K562 (cell line): ENCODE data around the gene ZCCHC17. TPM values are rescaled to one million over a fixed set of nuclear protein-coding genes. Genes with fewer than 3 reads are reported as not detected.

ENCODE experiments used
- L3MBTL2 ChIP-seq: fragments of 450-650 bp; IDR thresholded peaks from 2 replicates; pipeline ENCODE4 v1.6.1; 2016; ENCODE audit warnings: mild to moderate bottlenecking, moderate library complexity
- MAFG ChIP-seq: fragments of 450-650 bp; conservative IDR thresholded peaks from 2 replicates; pipeline ENCODE4 v1.6.1; 2016; ENCODE audit warnings: missing genetic modification characterization, missing compliant biosample characterization
- MBD1 ChIP-seq: fragments of 250-450 bp; sonication (Bioruptor Pico); IDR thresholded peaks from 2 replicates; pipeline ENCODE4 v1.8.0; 2022; ENCODE audit warnings: inconsistent platforms
- NFIC ChIP-seq: fragments of 450-650 bp; IDR thresholded peaks from 2 replicates; pipeline ENCODE4 v1.6.1; 2017; ENCODE audit warnings: mild to moderate bottlenecking, inconsistent platforms
- PHF8 ChIP-seq: fragments of 200-600 bp; sonication (generic); IDR thresholded peaks from 2 replicates; pipeline ENCODE4 v1.6.1; 2012; ENCODE audit warnings: mixed run types, mild to moderate bottlenecking, inconsistent platforms, low read length, moderate library complexity, borderline replicate concordance
- SIN3B ChIP-seq: fragments of 450-650 bp; IDR thresholded peaks from 2 replicates; pipeline ENCODE4 v1.6.1; 2017; ENCODE audit warnings: low read depth, mild to moderate bottlenecking, moderate library complexity
- SMARCB1 ChIP-seq: IDR thresholded peaks from 2 replicates; pipeline ENCODE4 v1.6.1; 2011; ENCODE audit warnings: improper control_type of control experiment, low read depth; ENCODE audit not compliant: insufficient read length
- WHSC1 ChIP-seq: IDR thresholded peaks from one replicate; pipeline ENCODE4 v1.6.1; 2012; ENCODE audit warnings: low read length, control low read depth, inconsistent platforms
- YY1 ChIP-seq, 3 experiments: IDR thresholded peaks; 2 replicates each; pipeline ENCODE4 v1.6.1; 2011; ENCODE audit warnings: low read length in 2 of 3, mild to moderate bottlenecking in 2 of 3, moderate library complexity in 2 of 3, borderline replicate concordance in 1 of 3, control low read depth in 1 of 3, low read depth in 1 of 3; ENCODE audit not compliant: insufficient read depth in 3 of 3, insufficient replicate concordance in 2 of 3, control insufficient read depth in 1 of 3, insufficient read length in 1 of 3; ENCODE audit errors: extremely low read depth in 1 of 3
- ZBTB8A ChIP-seq: fragments of 450-650 bp; IDR thresholded peaks from 2 replicates; pipeline ENCODE4 v1.6.1; 2018; ENCODE audit warnings: mild to moderate bottlenecking, moderate library complexity; ENCODE audit not compliant: partially characterized antibody
- ZNF57 ChIP-seq: fragments of 450-650 bp; formaldehyde crosslinking; IDR thresholded peaks from 2 replicates; pipeline ENCODE4 v1.4.0; 2020; ENCODE audit warnings: mild to moderate bottlenecking, moderate library complexity
- polyA plus RNA-seq, 8 experiments: library from polyadenylated mRNA; depleted of rRNA in 4 of 8; stranded (reverse) in 5 of 8; unstranded in 3 of 8; fragments of >200 nt; fragmentation: Nextera tagmentation in 2 of 8; fragmentation: Illumina TruSeq in 1 of 8; extraction: Ambion mirVana in 2 of 8; extraction: Trizol in 1 of 8; gene quantifications; 2 replicates each; pipeline versions ENCODE4 v1.2.1 to v1.2.3, GENCODE V29; 2011 to 2014; ENCODE audit warnings: inconsistent platforms in 1 of 8, missing spikeins in 1 of 8
- total RNA-seq, 7 experiments: library from RNA; depleted of rRNA in 6 of 7; stranded (reverse); fragments of >200 nt in 6 of 7; fragmentation: Illumina TruSeq in 2 of 7; extraction: Trizol in 2 of 7; gene quantifications; 2 replicates each; pipeline versions ENCODE4 v1.2.1 to v1.2.3, GENCODE V29; 2011 to 2021; ENCODE audit warnings: low replicate concordance in 1 of 7
- TF ChIP-seq, protein P1 (sequence below): fragments of 200-800 bp; sonication (Bioruptor generic); IDR thresholded peaks from 2 replicates; pipeline ENCODE4 v1.6.1; 2017; ENCODE audit warnings: missing genetic modification characterization, missing compliant biosample characterization

The ZCCHC17 gene
- total and polyA plus RNA-seq, 9 of the 15 experiments (the other 6 are each of a cell fraction or from before 2014, with no cell fraction given), result 46.9 to 150 (median 74.7) TPM

GRCh38 chr1:31394584-31395193, 97.9 kb downstream of the ZCCHC17 start (continued):
- TF ChIP-seq WHSC1 (no peak), ZBTB8A (no peak), L3MBTL2 (peak; percentile 56), SIN3B (no peak), PHF8 (no peak), MAFG (tag) (no peak), MBD1 (CRISPR knock-in tag) (no peak), YY1 (IDR thresholded peaks at IDR 0.05; ENCODE audit: borderline replicate concordance in 1 of 3, control insufficient read depth in 1 of 3, extremely low read depth in 1 of 3, insufficient read depth in 3 of 3, insufficient read length in 1 of 3, insufficient replicate concordance in 2 of 3, low read depth in 1 of 3, low read length in 2 of 3) (peak in 1 of 3 experiments; percentile 30), NFIC (0 out of 2 replicates have a peak, but pooled peaks have one; percentile 20), ZNF57 (CRISPR knock-in tag) (no peak), SMARCB1 (no peak)
- TF ChIP-seq, protein P1, sequence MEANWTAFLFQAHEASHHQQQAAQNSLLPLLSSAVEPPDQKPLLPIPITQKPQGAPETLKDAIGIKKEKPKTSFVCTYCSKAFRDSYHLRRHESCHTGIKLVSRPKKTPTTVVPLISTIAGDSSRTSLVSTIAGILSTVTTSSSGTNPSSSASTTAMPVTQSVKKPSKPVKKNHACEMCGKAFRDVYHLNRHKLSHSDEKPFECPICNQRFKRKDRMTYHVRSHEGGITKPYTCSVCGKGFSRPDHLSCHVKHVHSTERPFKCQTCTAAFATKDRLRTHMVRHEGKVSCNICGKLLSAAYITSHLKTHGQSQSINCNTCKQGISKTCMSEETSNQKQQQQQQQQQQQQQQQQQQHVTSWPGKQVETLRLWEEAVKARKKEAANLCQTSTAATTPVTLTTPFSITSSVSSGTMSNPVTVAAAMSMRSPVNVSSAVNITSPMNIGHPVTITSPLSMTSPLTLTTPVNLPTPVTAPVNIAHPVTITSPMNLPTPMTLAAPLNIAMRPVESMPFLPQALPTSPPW (CRISPR knock-in tag), result peak; percentile 47; the same call in 1 of the 2 replicates
